Choroid plexus epithelial cell (primary cell): ENCODE measurements around the gene IL11RA.
"Not testable (repeated sequence)": the region's sequence is repeated elsewhere in the genome, so short reads cannot be mapped to it uniquely, and the experiment has no call there.

Source experiments
- DNase-seq: peaks from one replicate; pipeline ENCODE4 v3.0.0-alpha.2; 2010; ENCODE audit warnings: low read depth
- H3K4me3 ChIP-seq: 2 replicates; pipeline ENCODE4 v1.5.1; 2011; ENCODE audit warnings: low read depth, mild to moderate bottlenecking, control low read depth, low read length, moderate library complexity
- TF ChIP-seq, protein P1 (sequence below): conservative IDR thresholded peaks from 2 replicates; pipeline ENCODE4 v1.5.1; 2011; ENCODE audit warnings: low read depth, mild to moderate bottlenecking, control low read depth, inconsistent platforms, low read length, moderate library complexity

Gene IL11RA

DNA sequence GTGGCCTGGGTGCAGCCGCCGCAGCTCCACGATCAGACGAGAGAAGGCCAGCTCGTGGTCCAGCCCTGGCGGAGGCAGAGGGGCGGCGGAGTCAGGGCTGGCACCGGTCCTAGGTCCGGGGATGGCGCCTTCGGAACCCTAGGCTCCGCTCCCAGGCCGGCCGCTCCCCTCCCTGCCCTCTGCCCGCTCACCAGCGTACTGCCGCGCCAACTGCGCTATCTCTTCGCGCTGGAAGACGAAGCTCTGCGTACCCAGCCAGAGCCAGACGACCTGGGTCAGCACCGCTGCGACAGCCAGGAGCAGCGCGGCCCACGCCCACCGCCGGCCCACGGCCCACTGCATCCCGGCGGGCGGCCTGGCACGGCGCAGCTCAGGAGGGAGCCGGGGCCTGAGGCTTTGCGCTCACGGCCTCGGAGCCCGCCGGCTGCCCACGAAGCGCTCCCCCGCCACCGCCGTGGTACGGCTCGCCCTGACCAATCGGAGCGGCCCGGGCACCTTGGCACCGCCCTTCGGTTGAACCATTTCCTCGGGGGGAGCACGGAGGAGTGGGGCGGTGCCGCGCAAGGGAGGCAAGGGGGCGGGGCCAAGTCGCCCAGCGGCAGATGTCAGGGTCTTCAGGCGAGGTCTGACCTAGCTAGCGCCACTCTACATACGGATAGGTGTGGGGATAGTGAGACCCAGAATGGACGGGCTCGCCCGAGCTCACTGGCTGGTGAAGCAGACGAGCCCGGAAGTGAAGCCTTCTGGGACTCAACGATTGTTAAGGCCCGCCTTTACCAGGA is 14.4 kb upstream of the IL11RA start, which contains the start of gene SIGMAR1:
TSS of gene SIGMAR1 (minus strand) at position 432 of the 782 bp plus-strand sequence. CDS start at position 342, 90 bp downstream.
- peak; percentile 94 for DNase-seq
- TF ChIP-seq, protein P1, sequence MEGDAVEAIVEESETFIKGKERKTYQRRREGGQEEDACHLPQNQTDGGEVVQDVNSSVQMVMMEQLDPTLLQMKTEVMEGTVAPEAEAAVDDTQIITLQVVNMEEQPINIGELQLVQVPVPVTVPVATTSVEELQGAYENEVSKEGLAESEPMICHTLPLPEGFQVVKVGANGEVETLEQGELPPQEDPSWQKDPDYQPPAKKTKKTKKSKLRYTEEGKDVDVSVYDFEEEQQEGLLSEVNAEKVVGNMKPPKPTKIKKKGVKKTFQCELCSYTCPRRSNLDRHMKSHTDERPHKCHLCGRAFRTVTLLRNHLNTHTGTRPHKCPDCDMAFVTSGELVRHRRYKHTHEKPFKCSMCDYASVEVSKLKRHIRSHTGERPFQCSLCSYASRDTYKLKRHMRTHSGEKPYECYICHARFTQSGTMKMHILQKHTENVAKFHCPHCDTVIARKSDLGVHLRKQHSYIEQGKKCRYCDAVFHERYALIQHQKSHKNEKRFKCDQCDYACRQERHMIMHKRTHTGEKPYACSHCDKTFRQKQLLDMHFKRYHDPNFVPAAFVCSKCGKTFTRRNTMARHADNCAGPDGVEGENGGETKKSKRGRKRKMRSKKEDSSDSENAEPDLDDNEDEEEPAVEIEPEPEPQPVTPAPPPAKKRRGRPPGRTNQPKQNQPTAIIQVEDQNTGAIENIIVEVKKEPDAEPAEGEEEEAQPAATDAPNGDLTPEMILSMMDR = no peak
- H3K4me3 ChIP-seq = peak within 1 kb of the TSS; percentile 72

- DNase-seq = no peak
- TF ChIP-seq, protein P1 = no peak
Observed at GRCh38 chr9:34638138-34638445, 13.9 kb upstream of the IL11RA start.

GRCh38 chr9:34639322-34639721 is 12.7 kb upstream of the IL11RA start:
- not testable (repeated sequence) for DNase-seq, H3K4me3 ChIP-seq

More at GRCh38 chr9:34638138-34638445, 13.9 kb upstream of the IL11RA start:
- peak overlapping the region; percentile 72 for H3K4me3 ChIP-seq

GRCh38 chr9:34642679-34643078 is 9.3 kb upstream of the IL11RA start:
- no peak overlapping the region for H3K4me3 ChIP-seq
- no peak for DNase-seq
- TF ChIP-seq, protein P1 = no peak

DNA sequence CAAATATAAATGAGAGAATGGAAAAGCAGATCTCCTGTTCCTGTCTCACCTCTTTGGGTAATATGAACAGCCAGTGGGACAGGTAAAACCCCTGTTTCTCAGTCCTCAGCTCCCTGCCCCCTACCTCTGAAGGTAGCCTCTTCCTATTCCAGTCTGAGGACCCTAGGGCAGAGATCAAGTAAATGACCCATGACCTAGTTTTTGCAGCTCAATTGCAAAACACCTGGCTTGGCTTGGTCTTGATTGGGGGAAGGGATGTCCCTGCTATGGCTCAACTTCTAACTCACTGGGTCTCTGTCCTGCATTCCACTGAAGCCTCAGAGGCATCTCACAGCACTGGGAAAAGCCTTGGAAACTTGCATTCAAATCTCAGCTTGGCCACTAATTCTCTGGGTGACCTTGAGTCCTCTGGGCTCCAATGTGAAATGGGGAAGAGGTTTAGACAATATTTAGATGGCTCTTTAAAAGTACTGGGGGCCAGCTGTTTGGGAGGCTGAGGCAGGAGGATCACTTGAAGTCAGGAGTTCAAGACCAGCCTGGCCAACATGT is 7.1 kb upstream of the IL11RA start:
- no peak for DNase-seq
- TF ChIP-seq, protein P1 = no peak
- no peak overlapping the region for H3K4me3 ChIP-seq

DNA sequence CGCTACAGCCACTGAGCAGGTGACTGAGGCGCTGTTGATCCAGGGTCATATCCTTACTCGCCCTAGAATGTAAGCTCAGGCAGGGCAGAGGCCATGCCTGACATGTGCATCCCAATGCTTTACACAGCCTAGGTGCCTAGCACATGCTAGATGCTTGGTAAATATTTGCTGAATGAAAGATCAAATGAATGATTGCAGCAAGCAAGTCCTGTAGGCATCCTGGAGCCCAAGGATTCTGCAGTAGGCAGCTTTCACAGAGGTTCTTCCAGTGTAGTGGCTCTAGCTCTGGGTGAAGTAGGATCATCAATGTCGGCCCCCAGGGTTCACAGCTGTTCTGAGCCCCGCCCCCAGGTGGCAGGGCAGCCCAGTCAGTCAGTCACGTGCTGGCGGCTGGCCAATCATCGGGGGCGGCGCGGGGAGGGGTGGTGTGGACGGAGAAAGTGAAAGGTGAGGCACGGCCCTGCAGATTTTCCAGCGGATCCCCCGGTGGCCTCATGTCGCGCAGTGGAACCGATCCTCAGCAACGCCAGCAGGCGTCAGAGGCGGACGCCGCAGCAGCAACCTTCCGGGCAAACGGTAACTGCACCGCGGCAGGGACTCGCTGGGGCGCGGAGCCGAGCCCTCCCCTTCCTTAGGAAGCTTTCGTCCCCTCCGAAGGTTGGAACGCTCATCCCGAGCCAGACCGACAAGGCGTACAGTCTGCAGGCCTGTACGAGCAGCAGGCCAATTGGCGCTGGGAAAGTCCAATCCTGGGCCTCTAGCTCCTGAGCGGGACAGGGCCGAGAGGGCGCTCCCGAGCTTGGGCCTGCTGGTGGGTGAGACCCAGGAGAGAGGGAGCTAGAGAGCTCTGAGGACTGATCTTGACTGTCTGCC is 5.5 kb upstream of the IL11RA start, which contains the start of gene GALT:
TSS of gene GALT (plus strand) at position 465 of the 873 bp plus-strand sequence. CDS start at position 495, 30 bp downstream.
- H3K4me3 ChIP-seq = peak within 1 kb of the TSS; percentile 68
- TF ChIP-seq, protein P1 = peak; percentile 65
- DNase-seq = peak; percentile 83

DNA sequence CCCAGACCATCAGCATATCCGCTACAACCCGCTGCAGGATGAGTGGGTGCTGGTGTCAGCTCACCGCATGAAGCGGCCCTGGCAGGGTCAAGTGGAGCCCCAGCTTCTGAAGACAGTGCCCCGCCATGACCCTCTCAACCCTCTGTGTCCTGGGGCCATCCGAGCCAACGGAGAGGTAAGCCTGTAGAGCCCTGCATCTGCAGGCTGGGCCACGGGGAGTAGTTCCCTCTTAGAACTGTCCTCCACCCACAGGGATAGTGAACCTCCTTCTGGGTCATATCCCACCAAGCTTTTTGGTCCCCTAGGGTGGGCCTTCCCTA is 4.9 kb upstream of the IL11RA start:
- H3K4me3 ChIP-seq = peak overlapping the region; percentile 68
- DNase-seq = no peak

More for the DNA sequence above, 4.9 kb upstream of the IL11RA start:
- TF ChIP-seq, protein P1 = no peak
